NCI-H446 (cell line): ENCODE measurements around the gene CSGALNACT2.
"Not testable (repeated sequence)": the region's sequence is repeated elsewhere in the genome, so short reads cannot be mapped to it uniquely, and the experiment has no call there.

Experiments used
- DNase-seq, 2 experiments: peaks; one replicate each; lab custom pipeline; 2025; lab: John Stamatoyannopoulos, UW

CSGALNACT2 gene

DNA sequence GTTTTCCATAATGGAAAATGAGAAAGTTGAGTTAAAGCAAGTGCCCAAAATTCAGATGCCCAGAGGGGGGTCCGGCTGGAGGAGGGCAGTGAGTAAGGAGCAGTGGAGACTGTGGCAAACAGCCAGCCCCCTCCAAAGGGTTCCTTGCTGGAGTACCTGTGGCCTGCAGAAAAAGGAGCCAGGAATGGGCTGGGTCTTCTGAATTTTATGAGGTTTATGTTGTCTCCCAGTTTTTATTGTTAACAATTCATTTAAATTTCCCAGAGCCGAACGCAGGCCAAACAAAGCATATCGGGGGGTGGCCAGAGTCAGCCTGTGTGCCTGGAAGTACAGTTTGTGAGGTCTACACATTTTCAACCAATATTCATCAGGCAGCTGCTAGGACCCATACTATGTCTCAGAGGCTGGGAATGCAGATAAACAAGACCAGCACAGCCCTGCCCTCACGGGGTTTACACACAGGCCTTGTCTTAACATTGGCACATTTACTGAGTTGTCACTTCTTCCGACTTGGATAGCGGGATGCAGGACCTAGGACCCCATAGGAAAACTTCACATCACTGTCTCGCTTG, 12.9 kb upstream of the CSGALNACT2 start:
- no peak for DNase-seq

DNA sequence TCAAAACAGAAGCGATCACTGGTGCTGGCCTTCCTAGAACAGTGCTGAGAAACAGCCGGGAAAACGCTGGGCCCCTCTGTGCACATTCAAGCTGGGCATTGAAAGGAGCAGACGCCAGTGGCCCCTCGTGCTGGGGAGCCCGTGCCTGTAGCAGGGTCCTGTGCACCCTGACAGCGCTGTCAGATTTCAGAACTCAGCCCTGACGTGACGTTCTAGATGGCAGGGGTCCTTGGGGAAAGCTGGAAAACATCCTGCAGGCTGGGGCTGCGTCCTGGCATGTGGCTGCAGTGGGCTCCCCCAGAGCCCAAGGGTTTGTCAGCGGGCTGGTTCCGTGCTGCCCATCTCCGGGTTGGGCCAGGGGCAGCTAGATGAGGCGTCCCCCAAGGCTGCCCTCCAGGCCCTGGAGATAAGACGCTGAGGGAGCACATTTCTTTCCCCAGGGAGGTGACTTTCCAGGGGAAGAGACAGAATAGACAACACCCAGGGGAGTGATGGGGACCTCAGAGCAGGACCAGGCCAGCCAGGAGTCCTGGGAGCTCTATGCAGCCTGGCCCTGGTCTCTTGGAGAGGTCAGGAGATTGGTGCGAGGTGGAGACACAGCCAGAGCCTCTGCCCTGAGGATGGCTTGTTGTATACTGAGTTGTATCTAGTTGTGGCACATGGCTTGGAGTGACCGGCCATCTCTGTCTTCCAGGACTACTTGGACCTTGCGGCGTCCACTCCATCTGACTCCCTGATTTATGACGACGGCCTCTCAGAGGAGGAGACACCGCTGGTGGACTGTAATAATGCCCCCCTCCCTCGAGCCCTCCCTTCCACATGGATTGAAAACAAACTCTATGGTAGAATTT, 12.1 kb upstream of the CSGALNACT2 start:
- DNase-seq = no peak

DNA sequence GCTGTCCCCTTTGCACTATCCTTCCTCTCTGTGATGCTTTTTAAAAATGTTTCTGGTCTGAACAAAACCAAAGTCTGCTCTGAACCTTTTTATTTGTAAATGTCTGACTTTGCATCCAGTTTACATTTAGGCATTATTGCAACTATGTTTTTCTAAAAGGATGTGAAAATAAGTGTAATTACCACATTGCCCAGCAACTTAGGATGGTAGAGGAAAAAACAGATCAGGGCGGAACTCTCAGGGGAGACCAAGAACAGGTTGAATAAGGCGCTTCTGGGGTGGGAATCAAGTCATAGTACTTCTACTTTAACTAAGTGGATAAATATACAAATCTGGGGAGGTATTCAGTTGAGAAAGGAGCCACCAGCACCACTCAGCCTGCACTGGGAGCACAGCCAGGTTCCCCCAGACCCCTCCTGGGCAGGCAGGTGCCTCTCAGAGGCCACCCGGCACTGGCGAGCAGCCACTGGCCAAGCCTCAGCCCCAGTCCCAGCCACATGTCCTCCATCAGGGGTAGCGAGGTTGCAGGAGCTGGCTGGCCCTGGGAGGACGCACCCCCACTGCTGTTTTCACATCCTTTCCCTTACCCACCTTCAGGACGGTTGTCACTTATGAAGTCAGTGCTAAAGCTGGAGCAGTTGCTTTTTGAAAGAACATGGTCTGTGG, 11.4 kb upstream of the CSGALNACT2 start:
- DNase-seq = no peak

DNA sequence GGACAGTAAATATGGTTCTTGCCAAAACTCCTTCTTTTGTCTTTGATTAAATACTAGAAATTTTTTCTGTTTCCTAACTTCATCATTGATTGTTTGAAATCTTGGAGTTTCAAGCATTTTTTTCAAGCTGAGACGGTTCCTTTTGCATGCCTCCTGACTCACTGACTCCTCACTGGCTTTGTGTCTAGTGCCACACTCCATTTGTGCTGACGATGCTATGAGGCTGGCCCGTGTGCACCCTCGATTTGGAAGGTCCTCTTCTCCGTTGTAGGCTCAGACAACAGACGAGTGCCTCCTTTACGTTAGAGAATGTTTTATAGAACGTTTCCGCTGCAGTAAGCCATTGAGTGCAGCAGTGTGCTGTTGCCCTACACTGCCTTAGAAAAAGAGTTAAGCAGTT, 10.8 kb upstream of the CSGALNACT2 start:
- DNase-seq = no peak

DNA sequence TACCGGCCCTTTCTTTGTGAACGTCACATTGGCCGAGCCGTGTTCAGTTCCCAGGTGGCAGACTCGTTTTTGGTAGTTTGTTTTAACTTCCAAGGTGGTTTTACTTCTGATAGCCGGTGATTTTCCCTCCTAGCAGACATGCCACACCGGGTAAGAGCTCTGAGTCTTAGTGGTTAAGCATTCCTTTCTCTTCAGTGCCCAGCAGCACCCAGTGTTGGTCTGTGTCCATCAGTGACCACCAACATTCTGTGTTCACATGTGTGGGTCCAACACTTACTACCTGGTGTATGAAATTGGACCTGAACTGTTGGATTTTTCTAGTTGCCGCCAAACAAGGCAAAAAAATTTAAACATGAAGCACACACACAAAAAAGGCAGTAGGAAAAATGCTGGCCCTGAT, 9.9 kb upstream of the CSGALNACT2 start:
- DNase-seq = no peak

DNA sequence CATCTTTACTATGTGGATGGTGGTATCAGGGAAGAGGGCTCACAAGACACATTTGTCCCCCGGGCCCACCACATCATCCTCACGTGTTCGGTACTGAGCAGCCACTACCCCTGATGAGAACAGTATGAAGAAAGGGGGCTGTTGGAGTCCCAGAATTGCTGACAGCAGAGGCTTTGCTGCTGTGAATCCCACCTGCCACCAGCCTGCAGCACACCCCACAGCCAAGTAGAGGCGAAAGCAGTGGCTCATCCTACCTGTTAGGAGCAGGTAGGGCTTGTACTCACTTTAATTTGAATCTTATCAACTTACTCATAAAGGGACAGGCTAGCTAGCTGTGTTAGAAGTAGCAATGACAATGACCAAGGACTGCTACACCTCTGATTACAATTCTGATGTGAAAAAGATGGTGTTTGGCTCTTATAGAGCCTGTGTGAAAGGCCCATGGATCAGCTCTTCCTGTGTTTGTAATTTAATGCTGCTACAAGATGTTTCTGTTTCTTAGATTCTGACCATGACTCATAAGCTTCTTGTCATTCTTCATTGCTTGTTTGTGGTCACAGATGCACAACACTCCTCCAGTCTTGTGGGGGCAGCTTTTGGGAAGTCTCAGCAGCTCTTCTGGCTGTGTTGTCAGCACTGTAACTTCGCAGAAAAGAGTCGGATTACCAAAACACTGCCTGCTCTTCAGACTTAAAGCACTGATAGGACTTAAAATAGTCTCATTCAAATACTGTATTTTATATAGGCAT, 9.1 kb upstream of the CSGALNACT2 start:
- DNase-seq = no peak

DNA sequence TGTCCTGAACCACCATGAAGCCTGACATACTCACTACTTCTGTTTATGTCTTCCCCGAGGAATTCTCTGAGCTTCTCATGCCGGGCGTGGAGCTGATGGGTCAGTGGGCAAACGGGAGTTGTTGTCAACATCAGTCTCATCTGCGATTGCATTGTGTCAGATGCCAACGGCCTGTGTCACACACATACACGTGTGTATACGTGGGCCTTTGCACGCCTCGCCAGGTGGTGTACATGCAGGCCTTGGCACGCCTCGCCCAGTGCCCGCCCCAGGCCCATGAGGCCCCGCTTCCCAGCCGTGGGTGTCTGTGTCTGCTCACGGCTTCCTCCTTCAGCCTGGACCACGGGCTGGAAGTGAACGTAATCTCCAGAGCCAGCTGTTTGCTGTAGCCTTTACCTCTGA, 7.5 kb upstream of the CSGALNACT2 start:
- DNase-seq = no peak

DNA sequence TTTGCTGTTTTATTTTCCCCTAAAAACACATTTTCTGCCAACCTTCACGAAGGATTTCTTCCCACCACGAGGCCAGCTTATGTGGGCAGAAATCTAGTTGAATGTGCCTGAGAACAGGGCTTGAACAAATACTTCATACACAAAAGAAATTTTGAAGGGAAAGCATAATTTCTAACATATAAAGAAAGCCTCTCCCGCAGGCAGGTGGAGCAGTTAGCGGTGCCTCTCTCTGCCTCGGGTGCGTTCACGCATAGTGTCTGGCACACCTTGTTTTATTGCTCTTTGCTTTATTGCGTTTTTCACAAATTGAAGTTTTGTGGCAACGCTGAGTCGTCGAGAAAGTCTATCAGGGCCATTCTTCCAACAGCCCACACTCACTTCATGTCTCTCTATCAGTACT, 7.0 kb upstream of the CSGALNACT2 start:
- DNase-seq = no peak

DNA sequence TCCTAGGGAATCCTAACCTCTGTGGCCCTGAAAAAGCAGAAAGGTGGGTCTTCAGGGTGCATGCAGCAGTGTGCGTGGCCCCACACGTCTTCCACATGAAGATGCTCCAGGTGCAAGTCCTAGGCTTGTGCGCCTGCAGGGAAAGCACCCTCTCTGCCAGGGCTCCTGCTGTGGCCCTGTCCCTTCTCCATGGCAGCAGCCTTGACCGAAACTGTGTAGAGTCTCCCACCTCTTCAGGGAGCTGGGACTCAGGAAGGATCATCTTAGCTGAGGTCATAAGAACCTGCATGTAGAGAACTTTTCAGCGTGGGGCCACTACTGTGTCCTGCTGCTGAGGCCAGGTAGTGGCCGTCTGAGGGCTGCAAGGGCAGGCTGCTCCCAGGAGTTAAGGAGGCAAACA, 6.3 kb upstream of the CSGALNACT2 start:
- no peak for DNase-seq

DNA sequence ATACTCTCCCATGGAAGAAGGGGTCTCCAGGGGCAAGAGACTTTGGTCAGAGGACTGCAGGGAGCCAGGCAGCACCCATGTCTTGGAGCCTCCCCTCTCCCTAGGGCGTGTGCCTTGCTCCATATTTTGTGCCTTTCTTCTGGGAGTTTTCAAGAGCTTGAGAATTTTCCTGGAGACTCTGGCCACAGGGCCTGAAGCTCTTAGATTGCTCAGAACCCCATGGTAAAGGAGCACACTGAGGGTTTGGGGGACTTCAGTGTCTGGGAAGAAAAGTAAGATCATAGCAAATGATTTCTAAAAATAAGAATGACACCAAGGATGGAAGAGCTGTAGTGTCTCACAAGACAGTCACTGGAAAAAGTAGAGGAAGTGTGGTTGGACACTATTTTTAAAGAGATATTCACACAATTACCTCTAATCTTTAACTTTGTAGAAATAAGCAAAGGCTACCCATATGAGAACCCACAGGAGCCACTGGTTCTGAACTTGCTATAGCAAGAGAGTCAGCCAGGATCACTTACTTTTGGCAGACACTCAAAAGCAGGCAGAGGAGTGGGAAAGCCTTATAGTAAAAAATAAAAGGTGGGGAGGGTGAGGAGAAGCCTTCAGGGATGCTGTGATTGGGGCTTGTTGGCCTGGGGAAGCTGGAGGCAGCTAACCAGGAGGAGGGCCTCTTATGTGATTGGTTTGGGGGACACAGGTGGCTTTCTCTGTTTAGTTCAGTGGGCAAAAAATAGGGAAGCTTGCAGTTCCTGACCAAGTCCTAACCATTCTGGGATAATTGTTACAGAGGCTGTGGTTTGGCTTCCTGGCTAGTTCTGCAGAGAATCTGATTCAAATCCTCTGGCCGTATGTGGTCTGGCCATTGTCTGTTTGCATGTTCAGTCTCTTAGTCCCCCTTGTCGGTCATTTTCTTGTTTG, 5.1 kb upstream of the CSGALNACT2 start:
- no peak for DNase-seq

DNA sequence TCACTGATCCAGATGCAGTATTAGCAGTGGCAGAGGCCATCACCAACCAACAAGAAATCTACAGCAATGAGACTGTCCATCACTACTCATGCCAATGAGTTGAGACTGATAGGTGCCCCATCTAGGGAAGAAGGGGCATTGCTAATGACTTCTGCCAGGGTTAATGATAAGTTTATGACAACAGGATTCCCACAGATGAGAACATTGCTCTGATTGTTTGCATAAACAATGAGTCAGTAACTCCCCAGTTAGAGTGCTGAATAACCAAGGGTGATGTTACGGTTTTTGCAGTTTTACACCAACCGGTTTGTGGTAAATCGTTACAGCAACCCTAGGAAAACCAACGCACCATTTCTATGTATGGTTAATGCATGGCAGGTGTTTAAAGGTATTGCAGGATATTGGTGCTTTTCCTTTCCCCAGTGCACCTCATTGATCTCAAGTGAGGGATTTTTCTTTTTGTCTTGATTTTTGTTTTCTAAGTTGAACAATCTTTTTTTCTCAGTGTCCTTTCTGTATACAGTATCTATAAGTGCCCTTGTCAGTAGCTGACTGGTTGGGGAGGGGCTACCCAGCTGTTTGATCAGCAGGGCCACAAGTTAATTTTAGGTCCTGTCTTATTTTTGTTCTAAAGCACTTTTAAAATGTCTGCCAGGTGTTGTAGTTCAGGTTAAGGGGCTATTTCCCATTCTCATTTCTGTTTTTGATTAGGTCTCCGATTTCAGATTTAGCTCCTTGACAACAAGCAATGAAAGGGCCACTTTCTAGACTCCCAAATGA, 3.9 kb upstream of the CSGALNACT2 start:
- DNase-seq = no peak

DNA sequence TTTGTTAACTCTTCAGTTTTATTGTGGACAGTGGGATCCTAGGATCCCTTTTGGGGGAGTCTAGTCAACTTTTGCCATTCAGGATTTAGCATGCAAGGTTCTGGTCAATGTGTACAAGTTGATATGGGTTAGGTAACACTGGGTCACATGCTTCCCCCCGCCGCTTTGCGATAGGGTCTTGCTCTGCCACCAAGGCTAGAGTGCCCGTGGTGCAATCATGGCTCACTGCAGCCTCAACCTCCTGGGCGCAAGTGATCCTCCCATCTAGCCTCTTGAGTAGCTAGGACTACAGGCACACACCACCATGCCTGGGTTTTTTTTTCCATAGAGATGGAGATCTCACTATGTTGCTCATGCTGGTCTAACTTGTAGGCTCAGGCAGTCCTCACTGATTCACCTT, 3.2 kb upstream of the CSGALNACT2 start:
- DNase-seq = no peak

DNA sequence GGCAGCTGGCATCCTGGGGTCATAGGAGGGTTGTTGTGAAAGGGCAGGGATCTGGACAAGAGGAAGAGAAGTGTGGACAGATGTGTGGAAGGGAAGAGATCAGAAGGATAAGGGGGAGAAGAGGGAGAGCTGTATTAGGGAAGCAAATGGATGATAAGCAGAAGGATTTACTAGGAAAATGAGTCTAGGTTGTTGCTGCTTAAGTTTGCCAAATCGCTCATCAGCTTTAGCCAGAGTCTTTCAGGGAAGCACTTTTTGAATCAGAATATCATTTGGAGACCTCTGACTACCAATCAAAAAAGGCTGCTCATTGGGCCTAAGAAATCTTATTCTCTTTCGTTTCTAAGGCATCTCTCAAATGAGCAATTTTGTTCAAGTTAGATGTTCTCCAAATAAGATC, 2.6 kb upstream of the CSGALNACT2 start:
- no peak for DNase-seq

DNA sequence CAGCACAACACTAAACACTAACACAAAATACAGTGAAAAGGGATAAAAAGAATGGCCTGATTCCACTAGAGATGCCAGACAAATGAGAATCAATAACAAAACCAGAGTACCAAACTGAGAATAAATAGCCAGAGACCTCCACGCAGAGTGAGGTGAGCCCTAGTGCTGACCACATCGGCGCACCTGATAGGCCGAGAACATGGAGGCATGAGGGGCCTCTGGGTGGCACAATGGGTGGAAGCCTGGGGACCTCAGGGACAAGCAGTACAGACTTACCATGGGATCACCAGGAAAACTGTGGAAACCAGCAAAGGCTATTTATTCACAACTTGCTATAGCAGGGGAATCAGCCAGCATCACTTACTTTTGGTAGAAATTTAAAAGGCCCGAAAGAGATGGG, 1.8 kb upstream of the CSGALNACT2 start:
- no peak for DNase-seq

DNA sequence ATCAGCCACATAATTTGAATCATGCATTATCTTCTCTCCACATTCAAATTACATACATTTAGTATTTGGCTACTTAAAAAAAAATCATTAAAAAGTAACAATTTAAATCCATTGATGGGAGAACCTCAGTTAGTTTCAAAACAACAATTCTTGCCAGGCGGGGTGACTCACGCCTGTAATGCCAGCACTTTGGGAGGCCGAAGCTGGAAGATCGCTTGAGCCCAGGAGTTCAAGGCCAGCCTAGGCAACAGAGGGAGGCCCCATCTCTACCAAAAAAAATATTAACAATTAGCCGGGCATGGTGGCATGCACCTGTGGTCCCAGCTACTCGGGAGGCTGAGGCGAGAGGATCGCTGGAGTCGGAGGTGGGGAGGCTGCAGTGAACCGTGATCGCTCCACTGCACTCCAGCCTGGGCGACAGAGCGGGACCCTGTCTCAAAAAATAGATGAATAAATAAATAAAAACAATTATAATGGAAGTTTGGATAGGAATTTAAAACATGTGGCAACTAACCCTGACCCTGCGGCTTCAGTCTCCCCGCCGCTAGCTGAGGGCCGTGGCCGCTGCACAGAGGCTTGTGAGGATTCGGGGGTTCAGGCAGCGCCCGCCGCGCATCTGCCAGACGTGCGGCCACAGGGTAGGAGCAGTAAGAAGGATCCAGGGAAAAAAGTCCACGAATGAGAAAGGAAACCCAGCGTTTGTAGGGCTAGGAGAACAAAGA, 1.1 kb upstream of the CSGALNACT2 start:
- DNase-seq = peak in 1 of 2 experiments; percentile 16

DNA sequence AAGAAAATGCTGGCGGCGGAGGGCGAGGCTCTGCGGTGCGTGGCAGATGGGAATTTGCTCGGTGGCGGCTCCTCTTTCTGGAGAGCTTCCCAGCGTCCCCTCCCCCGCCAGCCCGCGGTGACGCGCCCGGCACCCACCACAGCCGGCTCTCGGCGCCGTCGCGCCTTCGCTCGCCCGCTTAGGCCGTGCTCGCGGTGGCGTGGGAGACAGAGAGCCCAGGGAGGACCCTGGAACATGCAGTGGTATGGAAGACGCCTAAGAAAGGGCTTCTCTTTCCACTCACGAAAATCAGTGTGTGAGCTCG, 576 bp upstream of the CSGALNACT2 start:
- peak; percentile 38 to 57 for DNase-seq

DNA sequence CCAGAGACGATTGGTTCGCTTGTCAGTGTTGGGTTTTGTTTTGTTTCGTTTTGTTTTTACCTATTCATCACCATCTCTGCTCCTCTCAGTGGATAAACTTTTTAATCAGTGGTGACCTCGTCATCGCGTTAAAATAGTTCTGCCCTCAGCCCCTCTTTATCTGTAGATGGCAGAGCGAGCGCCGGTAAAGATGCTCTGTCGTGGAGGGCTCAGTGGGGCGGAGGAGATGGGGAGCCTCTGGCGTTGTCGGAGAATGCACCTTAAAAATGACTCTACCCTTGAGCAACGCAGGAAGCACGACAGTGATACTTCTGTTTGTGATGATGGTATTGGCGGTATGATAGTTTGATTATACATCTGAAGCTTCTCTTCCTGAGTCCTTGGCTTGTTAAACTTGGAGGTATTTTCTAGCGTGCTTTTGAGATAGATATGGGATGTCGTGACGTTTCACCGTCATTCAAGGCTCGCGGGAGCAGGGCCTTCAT, 554 bp downstream of the CSGALNACT2 start:
- DNase-seq = no peak

DNA sequence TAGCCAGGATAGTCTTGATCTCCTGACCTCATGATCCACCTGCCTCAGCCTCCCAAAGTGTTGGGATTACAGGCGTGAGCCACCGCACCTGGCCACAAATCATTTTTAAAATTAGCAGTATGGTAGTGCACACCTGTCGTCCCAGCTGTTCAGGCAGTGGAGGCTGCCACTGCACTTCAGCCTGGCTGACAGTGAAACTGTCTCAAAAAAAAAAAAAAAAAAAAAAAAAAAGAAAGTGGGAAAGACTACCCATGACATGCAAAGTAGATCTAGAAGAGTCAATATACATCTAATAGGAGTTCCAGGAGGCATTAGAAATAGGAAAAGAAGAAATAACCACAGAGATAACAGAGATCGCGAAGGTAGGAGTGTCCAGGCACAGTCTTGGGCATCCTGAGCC, 3.2 kb downstream of the CSGALNACT2 start:
- DNase-seq = no peak

DNA sequence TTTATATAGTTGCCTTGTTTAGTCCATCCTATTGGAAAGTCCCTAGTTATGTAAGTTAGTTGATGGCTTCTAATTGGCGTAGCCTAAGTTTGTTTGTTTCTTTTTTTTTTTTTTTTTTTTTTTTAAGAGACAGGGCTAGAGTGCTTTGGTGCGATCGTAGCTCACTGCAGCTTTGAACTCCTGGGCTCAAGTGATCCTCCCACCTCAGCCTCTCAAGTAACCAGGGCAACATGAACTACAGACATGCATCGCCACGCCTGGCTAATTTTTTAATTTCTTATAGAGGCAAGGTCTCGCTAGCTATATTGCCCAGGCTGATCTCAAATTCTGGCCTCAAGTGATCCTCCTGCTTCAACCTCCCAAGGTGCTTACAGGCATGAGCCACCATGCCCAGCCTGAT, 7.1 kb downstream of the CSGALNACT2 start:
- DNase-seq = no peak

DNA sequence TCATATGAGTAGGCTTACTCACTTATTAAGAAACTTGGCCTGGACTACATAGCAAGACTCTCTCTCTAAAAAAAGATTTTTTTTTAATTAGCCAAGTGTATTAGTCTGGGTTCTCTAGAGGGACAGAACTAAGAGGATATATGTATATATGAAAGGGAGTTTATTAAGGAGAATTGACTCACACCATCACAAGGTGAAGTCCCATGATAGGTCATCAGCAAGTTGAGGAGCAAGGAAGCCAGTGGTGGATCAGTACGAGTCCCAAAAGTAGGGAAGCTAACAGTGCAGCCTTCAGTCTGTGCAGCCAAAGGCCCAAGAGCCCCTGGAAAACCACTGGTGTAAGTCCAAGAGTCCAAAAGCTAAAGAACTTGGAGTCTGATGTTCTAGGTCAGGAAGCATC, 7.7 kb downstream of the CSGALNACT2 start:
- DNase-seq = not testable (repeated sequence)
